Activated CD8-positive, alpha-beta memory T cell treated with anti-CD3 and anti-CD28 coated beads for 1 hour (primary cell): ENCODE data around the gene IGFL3.
"Not testable (repeated sequence)": the region's sequence is repeated elsewhere in the genome, so short reads cannot be mapped to it uniquely, and the experiment has no call there.

ENCODE experiments used
- DNase-seq, 2 donors: peaks; one replicate each; pipeline ENCODE4 v3.0.0-alpha.2; 2020; ENCODE audit warnings: low read depth in 1 of 2; ENCODE audit errors: extremely low read depth in 1 of 2

IGFL3 gene

GRCh38 chr19:46126086-46126580, 1.6 kb upstream of the IGFL3 start:
- no peak for DNase-seq

- no peak for DNase-seq
Observed at GRCh38 chr19:46125447-46125846, 959 bp upstream of the IGFL3 start.

- DNase-seq: no peak
Observed at GRCh38 chr19:46118136-46118535, 6.4 kb downstream of the IGFL3 start.

- no peak for DNase-seq
Observed at GRCh38 chr19:46116121-46116520, 8.4 kb downstream of the IGFL3 start.

GRCh38 chr19:46115396-46116106, 8.9 kb downstream of the IGFL3 start:
- no peak for DNase-seq

GRCh38 chr19:46113726-46114125, 10.8 kb downstream of the IGFL3 start:
- DNase-seq: no peak

GRCh38 chr19:46112527-46112926, 12.0 kb downstream of the IGFL3 start:
- DNase-seq: no peak

GRCh38 chr19:46111376-46111775, 13.1 kb downstream of the IGFL3 start:
- no peak for DNase-seq

GRCh38 chr19:46109876-46110275, 14.6 kb downstream of the IGFL3 start:
- DNase-seq: no peak

GRCh38 chr19:46107371-46107770, 17.1 kb downstream of the IGFL3 start:
- no peak for DNase-seq

- DNase-seq: not testable (repeated sequence)
Observed at GRCh38 chr19:46102333-46102732, 22.2 kb downstream of the IGFL3 start.

- no peak for DNase-seq
Observed at GRCh38 chr19:46101293-46101692, 23.2 kb downstream of the IGFL3 start.

- no peak for DNase-seq
Observed at GRCh38 chr19:46100344-46100743, 24.1 kb downstream of the IGFL3 start.

GRCh38 chr19:46090444-46090843, 34.0 kb downstream of the IGFL3 start:
- no peak for DNase-seq

GRCh38 chr19:46089432-46089831, 35.1 kb downstream of the IGFL3 start:
- DNase-seq: no peak

- no peak for DNase-seq
Observed at GRCh38 chr19:46088101-46088500, 36.4 kb downstream of the IGFL3 start.

- no peak for DNase-seq
Observed at GRCh38 chr19:46085888-46086287, 38.6 kb downstream of the IGFL3 start.

GRCh38 chr19:46082728-46083050, 41.8 kb downstream of the IGFL3 start:
- DNase-seq: no peak

- no peak for DNase-seq
Observed at GRCh38 chr19:46081928-46082727, 42.4 kb downstream of the IGFL3 start.

GRCh38 chr19:46080561-46080960, 43.9 kb downstream of the IGFL3 start:
- DNase-seq: no peak

GRCh38 chr19:46079576-46079975, 44.9 kb downstream of the IGFL3 start:
- no peak for DNase-seq
